HG03521 (cell line): ENCODE data around the gene COL5A2.

Source experiments
- ATAC-seq: cut with Tn5 transposase; IDR thresholded peaks from one replicate; pipeline ENCODE4 v1.9.1; 2021; ENCODE audit warnings: mild to moderate bottlenecking, moderate library complexity; ENCODE audit not compliant: unreplicated experiment

Gene COL5A2

GRCh38 chr2:189179570-189179950 lies at the start of gene COL5A2:
Gene COL5A2 (minus strand): TSS chr2:189179761. CDS start chr2:189179604, 157 bp downstream.
- ATAC-seq = no peak

GRCh38 chr2:189226017-189226416 lies 46.5 kb upstream of the COL5A2 start:
- ATAC-seq = no peak

GRCh38 chr2:189225032-189225431 lies 45.5 kb upstream of the COL5A2 start:
- no peak for ATAC-seq

GRCh38 chr2:189222468-189223105 lies 43.0 kb upstream of the COL5A2 start:
- ATAC-seq = no peak

- ATAC-seq = no peak
Measured at GRCh38 chr2:189221811-189222467, 42.4 kb upstream of the COL5A2 start.

- no peak for ATAC-seq
Measured at GRCh38 chr2:189218236-189218635, 38.7 kb upstream of the COL5A2 start.

- no peak for ATAC-seq
Measured at GRCh38 chr2:189217541-189217940, 38.0 kb upstream of the COL5A2 start.

GRCh38 chr2:189217051-189217450 lies 37.5 kb upstream of the COL5A2 start:
- ATAC-seq = no peak

GRCh38 chr2:189214484-189214883 lies 34.9 kb upstream of the COL5A2 start:
- no peak for ATAC-seq

GRCh38 chr2:189213250-189213649 lies 33.7 kb upstream of the COL5A2 start:
- no peak for ATAC-seq

GRCh38 chr2:189210250-189211087 lies 30.9 kb upstream of the COL5A2 start:
- ATAC-seq = no peak

GRCh38 chr2:189208254-189208653 lies 28.7 kb upstream of the COL5A2 start:
- no peak for ATAC-seq

GRCh38 chr2:189204322-189204941 lies 24.9 kb upstream of the COL5A2 start:
- no peak for ATAC-seq

- no peak for ATAC-seq
Measured at GRCh38 chr2:189203177-189203799, 23.7 kb upstream of the COL5A2 start.

GRCh38 chr2:189199797-189200196 lies 20.2 kb upstream of the COL5A2 start:
- no peak for ATAC-seq

- no peak for ATAC-seq
Measured at GRCh38 chr2:189192766-189193165, 13.2 kb upstream of the COL5A2 start.

GRCh38 chr2:189191766-189192165 lies 12.2 kb upstream of the COL5A2 start:
- ATAC-seq = no peak

- ATAC-seq = no peak
Measured at GRCh38 chr2:189190685-189191084, 11.1 kb upstream of the COL5A2 start.

GRCh38 chr2:189188115-189188805 lies 8.7 kb upstream of the COL5A2 start:
- ATAC-seq = no peak

- no peak for ATAC-seq
Measured at GRCh38 chr2:189183170-189183569, 3.6 kb upstream of the COL5A2 start.
